HG03469 (cell line): Measurements from ENCODE around the gene PLCH2.

Source experiments
- ATAC-seq: cut with Tn5 transposase; IDR thresholded peaks from one replicate; pipeline ENCODE4 v1.9.1; 2021; ENCODE audit warnings: mild to moderate bottlenecking, moderate library complexity, moderate number of reproducible peaks; ENCODE audit not compliant: unreplicated experiment

PLCH2 gene

GRCh38 chr1:2495546-2495945 lies 19.5 kb downstream of the PLCH2 start:
- no peak for ATAC-seq

- ATAC-seq = no peak
These were observed 20.1 kb downstream of the PLCH2 start for GRCh38 chr1:2496087-2496622.

- no peak for ATAC-seq
These were observed 20.7 kb downstream of the PLCH2 start for GRCh38 chr1:2496746-2497145.

- ATAC-seq = no peak
These were observed 21.8 kb downstream of the PLCH2 start for GRCh38 chr1:2497891-2498290.

GRCh38 chr1:2498648-2499047 lies 22.6 kb downstream of the PLCH2 start:
- no peak for ATAC-seq

GRCh38 chr1:2499260-2499659 lies 23.2 kb downstream of the PLCH2 start:
- ATAC-seq = no peak

- no peak for ATAC-seq
These were observed 24.0 kb downstream of the PLCH2 start for GRCh38 chr1:2499986-2500596.

GRCh38 chr1:2501041-2501819 lies 25.1 kb downstream of the PLCH2 start:
- ATAC-seq = no peak

- ATAC-seq = no peak
These were observed 25.7 kb downstream of the PLCH2 start for GRCh38 chr1:2501820-2502119.

- ATAC-seq = no peak
These were observed 26.1 kb downstream of the PLCH2 start for GRCh38 chr1:2502210-2502609.

GRCh38 chr1:2502661-2503553 lies 26.8 kb downstream of the PLCH2 start:
- ATAC-seq = no peak

GRCh38 chr1:2503554-2504224 lies 27.6 kb downstream of the PLCH2 start:
- ATAC-seq = no peak

- ATAC-seq = no peak
These were observed 28.3 kb downstream of the PLCH2 start for GRCh38 chr1:2504225-2504948.

- ATAC-seq = no peak
These were observed 28.8 kb downstream of the PLCH2 start for GRCh38 chr1:2504949-2505272.

GRCh38 chr1:2505461-2505994 lies 29.4 kb downstream of the PLCH2 start:
- no peak for ATAC-seq

- no peak for ATAC-seq
These were observed 30.1 kb downstream of the PLCH2 start for GRCh38 chr1:2506007-2506860.

GRCh38 chr1:2506901-2507565 lies 30.9 kb downstream of the PLCH2 start:
- ATAC-seq = no peak

- no peak for ATAC-seq
These were observed 31.7 kb downstream of the PLCH2 start for GRCh38 chr1:2507744-2508155.

- ATAC-seq = no peak
These were observed 32.1 kb downstream of the PLCH2 start for GRCh38 chr1:2508180-2508579.
